Osteoblast (primary cell): ENCODE results near the gene SULT1E1. TPM values are rescaled to one million over a fixed set of nuclear protein-coding genes. Genes with fewer than 3 reads are reported as not detected.

Experiments
- DNase-seq: peaks from one replicate; pipeline ENCODE4 v3.0.0; 2011; ENCODE audit warnings: low spot score, mixed read lengths; ENCODE audit not compliant: insufficient read length; ENCODE audit errors: missing footprints
- H2AFZ ChIP-seq: 2 replicates; pipeline ENCODE4 v1.6.0; 2011; ENCODE audit warnings: mild to moderate bottlenecking, low read length
- H3K27ac ChIP-seq: 2 replicates; pipeline ENCODE4 v1.5.1; 2011; ENCODE audit warnings: mild to moderate bottlenecking, low read depth, low read length, moderate library complexity
- H3K27me3 ChIP-seq: 2 replicates; pipeline ENCODE4 v1.6.0; 2012; ENCODE audit warnings: mild to moderate bottlenecking, control low read depth, inconsistent platforms, low read length, moderate library complexity; ENCODE audit not compliant: insufficient read depth
- H3K36me3 ChIP-seq: 2 replicates; pipeline ENCODE4 v1.5.1; 2011; ENCODE audit warnings: mild to moderate bottlenecking, low read length, control low read depth, moderate library complexity; ENCODE audit not compliant: insufficient read depth
- H3K4me1 ChIP-seq: 2 replicates; pipeline ENCODE4 v1.5.1; 2011; ENCODE audit warnings: mild to moderate bottlenecking, low read length, control low read depth, moderate library complexity; ENCODE audit not compliant: insufficient read depth
- H3K4me2 ChIP-seq: 2 replicates; pipeline ENCODE4 v1.6.0; 2011; ENCODE audit warnings: mild to moderate bottlenecking, low read length; ENCODE audit not compliant: insufficient read depth
- H3K4me3 ChIP-seq: fragments of 200-600 bp; sonication (generic); 3 replicates; pipeline ENCODE4 v1.5.1; 2012; ENCODE audit warnings: mild to moderate bottlenecking, low read length, inconsistent platforms; ENCODE audit not compliant: insufficient read depth
- H3K79me2 ChIP-seq: 2 replicates; pipeline ENCODE4 v1.6.0; 2012; ENCODE audit warnings: mild to moderate bottlenecking, low read length, control low read depth, inconsistent platforms; ENCODE audit not compliant: insufficient read depth
- H3K9me3 ChIP-seq: 2 replicates; pipeline ENCODE4 v1.5.1; 2011; ENCODE audit warnings: low read depth, low read length, control low read depth
- H4K20me1 ChIP-seq: 2 replicates; pipeline ENCODE4 v1.6.0; 2012; ENCODE audit warnings: mild to moderate bottlenecking, low read length, control low read depth; ENCODE audit not compliant: insufficient read depth
- total RNA-seq: library from RNA; depleted of rRNA; stranded (reverse); fragments of >200 nt; gene quantifications from 2 replicates; pipeline ENCODE4 v1.2.3, GENCODE V29; 2012
- TF ChIP-seq, protein P1 (sequence below): IDR thresholded peaks from 2 replicates; pipeline ENCODE4 v1.5.1; 2011; ENCODE audit warnings: mild to moderate bottlenecking, low read depth, low read length, moderate library complexity; ENCODE audit errors: extremely low read depth

The SULT1E1 gene
- total RNA-seq, 1 donor, result not detected

DNA sequence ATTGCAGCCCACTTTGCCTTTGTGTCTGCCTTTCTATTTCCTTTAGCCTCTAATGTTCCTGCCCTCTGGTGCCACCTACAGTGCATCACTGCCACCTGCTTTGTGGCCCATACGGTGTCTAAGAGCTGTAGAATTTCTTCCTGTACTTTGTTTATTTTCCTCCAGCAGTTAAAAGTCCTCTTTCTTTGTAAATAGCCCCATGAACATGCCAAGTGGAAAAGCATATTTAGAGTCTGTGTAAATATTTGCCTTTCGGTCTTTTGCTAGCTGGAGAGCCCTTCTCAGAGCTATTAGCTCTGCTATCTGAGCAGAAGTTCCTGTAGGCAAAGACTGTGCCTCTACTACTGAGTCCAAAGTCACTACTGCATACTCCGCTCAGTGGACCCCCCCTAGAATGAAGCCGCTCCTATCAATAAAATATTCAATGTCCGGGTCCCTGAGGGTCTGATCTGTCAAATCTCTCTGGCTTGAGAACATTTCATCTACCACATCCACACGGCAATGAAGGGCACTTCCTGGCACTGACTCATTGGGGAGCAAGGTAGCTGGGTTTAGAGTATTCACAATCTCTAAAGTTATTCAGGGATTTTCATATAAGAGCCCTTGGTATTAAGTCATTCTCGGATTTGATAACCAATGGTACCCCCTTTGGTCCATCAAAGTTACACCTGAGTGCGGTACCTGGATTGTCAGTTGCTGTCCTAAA is 36.3 kb downstream of the SULT1E1 start:
- Histone ChIP-seq H3K4me2 (no peak overlapping the region), H3K4me1 (no peaks in the 10 kb centered on the region), H4K20me1 (no peaks in the 10 kb centered on the region), H3K36me3 (no peaks in the 10 kb centered on the region), H3K27me3 (no peaks in the 10 kb centered on the region), H3K4me3 (no peak overlapping the region), H2AFZ (no peak overlapping the region), H3K9me3 (no peaks in the 10 kb centered on the region), H3K79me2 (no peaks in the 10 kb centered on the region), H3K27ac (no peak overlapping the region)
- DNase-seq, result no peak
- TF ChIP-seq, protein P1, sequence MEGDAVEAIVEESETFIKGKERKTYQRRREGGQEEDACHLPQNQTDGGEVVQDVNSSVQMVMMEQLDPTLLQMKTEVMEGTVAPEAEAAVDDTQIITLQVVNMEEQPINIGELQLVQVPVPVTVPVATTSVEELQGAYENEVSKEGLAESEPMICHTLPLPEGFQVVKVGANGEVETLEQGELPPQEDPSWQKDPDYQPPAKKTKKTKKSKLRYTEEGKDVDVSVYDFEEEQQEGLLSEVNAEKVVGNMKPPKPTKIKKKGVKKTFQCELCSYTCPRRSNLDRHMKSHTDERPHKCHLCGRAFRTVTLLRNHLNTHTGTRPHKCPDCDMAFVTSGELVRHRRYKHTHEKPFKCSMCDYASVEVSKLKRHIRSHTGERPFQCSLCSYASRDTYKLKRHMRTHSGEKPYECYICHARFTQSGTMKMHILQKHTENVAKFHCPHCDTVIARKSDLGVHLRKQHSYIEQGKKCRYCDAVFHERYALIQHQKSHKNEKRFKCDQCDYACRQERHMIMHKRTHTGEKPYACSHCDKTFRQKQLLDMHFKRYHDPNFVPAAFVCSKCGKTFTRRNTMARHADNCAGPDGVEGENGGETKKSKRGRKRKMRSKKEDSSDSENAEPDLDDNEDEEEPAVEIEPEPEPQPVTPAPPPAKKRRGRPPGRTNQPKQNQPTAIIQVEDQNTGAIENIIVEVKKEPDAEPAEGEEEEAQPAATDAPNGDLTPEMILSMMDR, result peak; percentile 14

DNA sequence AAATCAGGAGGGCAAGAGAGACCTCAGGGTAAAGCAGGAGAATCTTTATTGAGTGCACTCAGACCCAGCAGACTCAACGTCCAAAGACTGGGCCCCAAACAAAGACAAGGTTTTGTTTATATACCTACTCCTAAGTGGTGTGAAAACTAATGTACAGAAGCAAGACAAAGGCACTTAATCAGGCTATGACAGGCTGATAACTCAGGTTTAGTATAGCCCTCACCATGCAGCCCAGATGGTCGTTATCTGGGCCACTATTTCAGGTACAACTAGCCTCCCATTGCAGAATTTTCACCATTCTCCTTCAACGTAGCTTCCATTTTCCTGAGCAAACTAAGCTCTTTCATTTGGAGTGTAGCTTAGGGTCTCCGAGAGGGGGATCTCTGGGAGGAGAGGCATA is 36.9 kb downstream of the SULT1E1 start:
- Histone ChIP-seq H3K79me2 (no peaks in the 10 kb centered on the region), H3K36me3 (no peaks in the 10 kb centered on the region), H3K27me3 (no peaks in the 10 kb centered on the region), H3K9me3 (no peaks in the 10 kb centered on the region), H3K27ac (no peak overlapping the region), H3K4me2 (no peak overlapping the region), H3K4me3 (no peak overlapping the region), H2AFZ (no peak overlapping the region), H3K4me1 (no peaks in the 10 kb centered on the region), H4K20me1 (no peaks in the 10 kb centered on the region)
- DNase-seq, result no peak
- TF ChIP-seq, protein P1, result no peak

DNA sequence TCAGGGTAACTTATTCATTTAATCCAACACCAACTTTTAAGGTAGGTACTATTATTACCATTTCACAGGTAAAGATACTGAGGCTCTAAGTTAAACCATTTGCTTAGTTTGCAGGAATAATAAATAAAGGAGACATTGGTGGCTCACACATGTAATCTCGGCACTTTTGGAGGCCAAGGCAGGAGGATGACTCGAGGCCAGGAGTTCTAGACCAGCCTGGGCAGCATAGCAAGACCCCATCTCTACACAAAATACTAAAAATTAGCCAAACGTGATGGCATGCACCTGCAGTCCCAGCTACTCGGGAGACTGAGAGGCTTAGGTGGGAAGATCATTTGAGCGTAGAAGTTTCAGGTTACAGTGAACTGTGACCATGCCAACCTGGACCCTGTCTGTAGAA is 37.7 kb downstream of the SULT1E1 start:
- H2AFZ ChIP-seq, result no peak overlapping the region
- H3K27me3 ChIP-seq, result no peaks in the 10 kb centered on the region
- TF ChIP-seq, protein P1, result no peak
- no peaks in the 10 kb centered on the region for H3K4me1 ChIP-seq
- no peak overlapping the region for H3K27ac ChIP-seq
- H3K79me2 ChIP-seq, result no peaks in the 10 kb centered on the region
- no peak overlapping the region for H3K4me2 ChIP-seq
- no peak overlapping the region for H3K4me3 ChIP-seq
- no peaks in the 10 kb centered on the region for H3K9me3 ChIP-seq
- no peak for DNase-seq
- no peaks in the 10 kb centered on the region for H4K20me1 ChIP-seq
- H3K36me3 ChIP-seq, result no peaks in the 10 kb centered on the region

DNA sequence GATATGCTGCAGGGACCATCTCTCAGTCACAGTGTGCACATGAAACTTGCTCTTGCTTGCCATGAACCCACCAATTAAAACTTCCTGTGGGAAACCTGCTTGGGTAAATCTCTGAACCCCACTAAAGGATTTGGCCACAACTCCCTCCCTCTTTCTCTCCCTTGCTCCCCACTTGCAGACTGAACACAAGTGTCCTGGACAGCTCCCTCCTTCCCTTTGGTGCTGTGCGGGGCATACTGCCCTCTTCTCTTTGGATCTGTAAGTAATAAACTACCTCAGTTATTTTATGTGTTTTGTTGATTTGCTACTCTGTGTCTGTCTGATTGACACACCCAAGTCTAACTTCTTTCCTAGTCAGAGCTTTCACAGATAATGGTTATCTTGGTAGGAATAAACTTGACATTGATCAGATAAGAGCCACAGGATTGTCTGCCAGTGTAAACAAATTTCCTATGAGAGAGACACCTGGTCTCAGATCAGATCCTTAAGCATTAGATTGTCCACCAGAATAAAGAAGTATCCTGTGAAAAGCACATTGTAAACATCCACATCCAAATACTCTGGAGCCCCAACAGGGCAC is 41.8 kb downstream of the SULT1E1 start:
- H3K9me3 ChIP-seq, result no peaks in the 10 kb centered on the region
- no peaks in the 10 kb centered on the region for H4K20me1 ChIP-seq
- no peak overlapping the region for H3K4me2 ChIP-seq
- no peak for DNase-seq
- H3K27me3 ChIP-seq, result no peaks in the 10 kb centered on the region
- TF ChIP-seq, protein P1, result no peak
- no peaks in the 10 kb centered on the region for H3K36me3 ChIP-seq
- H3K4me3 ChIP-seq, result no peak overlapping the region
- H2AFZ ChIP-seq, result no peak overlapping the region
- H3K4me1 ChIP-seq, result no peaks in the 10 kb centered on the region
- no peak overlapping the region for H3K27ac ChIP-seq
- H3K79me2 ChIP-seq, result no peaks in the 10 kb centered on the region
